ENCODE data around the gene ABCC8. TPM values are rescaled to one million over a fixed set of nuclear protein-coding genes. Genes with fewer than 3 reads are reported as not detected.

ABCC8 gene
- total RNA-seq, 1 experiment from 2014 or later = 7.3 TPM

- Mint-ChIP-seq H3K4me3 (peak overlapping the region; percentile 67), H3K36me3 (peaks cover 10% of the 10 kb centered on the region; the same call in 1 of the 2 replicates), H3K9me3 (no peaks in the 10 kb centered on the region), H3K27ac (no peak overlapping the region), H3K4me1 (peaks cover 6% of the 10 kb centered on the region), H3K27me3 (ENCODE audit: low read depth) (peaks cover 20% of the 10 kb centered on the region)
- POLR2A ChIA-PET = interaction anchor here (0.6 to 0.7 kb wide), 4 partner anchors 80 to 465 kb away, joined by 3 to 6 read pairs (median 4); no protein-coding TSS in a partner anchor
- ATAC-seq (peak; percentile 69), DNase-seq (ENCODE audit: low spot score) (peak; percentile 84)
- CTCF ChIA-PET = interaction anchor here (0.6 to 2.5 kb wide), 28 partner anchors 10 to 1721 kb away, joined by 3 to 31 read pairs (median 5); partner anchors contain the start of genes ABCC8, MYOD1 and OTOG
- TF ChIP-seq ATF3 (CRISPR knock-in tag; conservative IDR thresholded peaks at IDR 0.05) = no peak
- peak; percentile 41; the same call in 1 of the 2 replicates for TF ChIP-seq MAX (CRISPR knock-in tag; IDR thresholded peaks at IDR 0.05)
- 0 out of 2 replicates have a peak, but pooled peaks have one; percentile 64 for TF ChIP-seq ZNF281 (CRISPR knock-in tag; IDR thresholded peaks at IDR 0.05)
- TF ChIP-seq KAT7 (CRISPR knock-in tag; IDR thresholded peaks at IDR 0.05; ENCODE audit: borderline replicate concordance) = peak; percentile 75; the same call in 1 of the 2 replicates
- TF ChIP-seq ZNF121 (CRISPR knock-in tag; IDR thresholded peaks at IDR 0.05) = no peak
- TF ChIP-seq ATF2 (CRISPR knock-in tag; IDR thresholded peaks at IDR 0.05; ENCODE audit: borderline replicate concordance, low read depth) = no peak
- no peak for TF ChIP-seq ZNF532 (CRISPR knock-in tag; IDR thresholded peaks at IDR 0.05; ENCODE audit: borderline replicate concordance)
- TF ChIP-seq AR (CRISPR knock-in tag; IDR thresholded peaks at IDR 0.05) = no peak
- TF ChIP-seq HMGXB4 (CRISPR knock-in tag; IDR thresholded peaks at IDR 0.05) = peak; percentile 78
- TF ChIP-seq ZNF138 (CRISPR knock-in tag; conservative IDR thresholded peaks at IDR 0.05) = no peak
- peak; percentile 98 for TF ChIP-seq PRDM15 (CRISPR knock-in tag; IDR thresholded peaks at IDR 0.05)
- TF ChIP-seq GTF2I (CRISPR knock-in tag; conservative IDR thresholded peaks at IDR 0.05) = no peak
- TF ChIP-seq CTCF (IDR thresholded peaks at IDR 0.05) = peak; percentile 77
- no peak for TF ChIP-seq SOX15 (CRISPR knock-in tag; IDR thresholded peaks at IDR 0.05)
- peak; percentile 66 for TF ChIP-seq SP1 (CRISPR knock-in tag; conservative IDR thresholded peaks at IDR 0.05)
Measured at GRCh38 chr11:17389211-17389956, 87.3 kb downstream of the ABCC8 start.

All from WTC11 (cell line).